ENCODE results near the gene SGMS2.

Gene SGMS2

GRCh38 chr4:107866726-107867125 lies 42.0 kb downstream of the SGMS2 start:
- DNase-seq (ENCODE audit: insufficient read length, low spot score) (no peak), FAIRE-seq (no peak)
- no peak for TF ChIP-seq POLR2A (IDR thresholded peaks at IDR 0.05; ENCODE audit: low read depth, low read length)

GRCh38 chr4:107870236-107870635 lies 45.5 kb downstream of the SGMS2 start:
- FAIRE-seq (no peak), DNase-seq (ENCODE audit: insufficient read length, low spot score) (no peak)
- no peak for TF ChIP-seq POLR2A (IDR thresholded peaks at IDR 0.05; ENCODE audit: low read depth, low read length)

- no peak for TF ChIP-seq POLR2A (IDR thresholded peaks at IDR 0.05; ENCODE audit: low read depth, low read length)
- no peak for FAIRE-seq
- no peak for DNase-seq (ENCODE audit: insufficient read length, low spot score)
These were observed 46.4 kb downstream of the SGMS2 start for GRCh38 chr4:107870916-107871786.

GRCh38 chr4:107874024-107874423 lies 49.3 kb downstream of the SGMS2 start:
- FAIRE-seq (no peak), DNase-seq (ENCODE audit: insufficient read length, low spot score) (no peak)
- no peak for TF ChIP-seq POLR2A (IDR thresholded peaks at IDR 0.05; ENCODE audit: low read depth, low read length)

- no peak for FAIRE-seq
- TF ChIP-seq POLR2A (IDR thresholded peaks at IDR 0.05; ENCODE audit: low read depth, low read length), result no peak
- DNase-seq (ENCODE audit: insufficient read length, low spot score), result no peak
These were observed 51.4 kb downstream of the SGMS2 start for GRCh38 chr4:107876099-107876498.

- FAIRE-seq (no peak), DNase-seq (ENCODE audit: insufficient read length, low spot score) (no peak)
- no peak for TF ChIP-seq POLR2A (IDR thresholded peaks at IDR 0.05; ENCODE audit: low read depth, low read length)
These were observed 52.6 kb downstream of the SGMS2 start for GRCh38 chr4:107877361-107877760.

- TF ChIP-seq POLR2A (IDR thresholded peaks at IDR 0.05; ENCODE audit: low read depth, low read length), result no peak
- FAIRE-seq, result no peak
- no peak for DNase-seq (ENCODE audit: insufficient read length, low spot score)
These were observed 61.1 kb downstream of the SGMS2 start for GRCh38 chr4:107885865-107886264.

GRCh38 chr4:107888237-107888636 lies 63.5 kb downstream of the SGMS2 start:
- DNase-seq (ENCODE audit: insufficient read length, low spot score), result no peak
- no peak for FAIRE-seq
- TF ChIP-seq POLR2A (IDR thresholded peaks at IDR 0.05; ENCODE audit: low read depth, low read length), result no peak

GRCh38 chr4:107890779-107891178 lies 66.0 kb downstream of the SGMS2 start:
- no peak for FAIRE-seq
- no peak for TF ChIP-seq POLR2A (IDR thresholded peaks at IDR 0.05; ENCODE audit: low read depth, low read length)
- no peak for DNase-seq (ENCODE audit: insufficient read length, low spot score)

- no peak for FAIRE-seq
- DNase-seq (ENCODE audit: insufficient read length, low spot score), result no peak
- TF ChIP-seq POLR2A (IDR thresholded peaks at IDR 0.05; ENCODE audit: low read depth, low read length), result no peak
These were observed 66.6 kb downstream of the SGMS2 start for GRCh38 chr4:107891299-107891698.

GRCh38 chr4:107893171-107894137 lies 68.7 kb downstream of the SGMS2 start:
- no peak for TF ChIP-seq POLR2A (IDR thresholded peaks at IDR 0.05; ENCODE audit: low read depth, low read length)
- DNase-seq (ENCODE audit: insufficient read length, low spot score) (no peak), FAIRE-seq (no peak)

GRCh38 chr4:107894138-107894603 lies 69.4 kb downstream of the SGMS2 start:
- TF ChIP-seq POLR2A (IDR thresholded peaks at IDR 0.05; ENCODE audit: low read depth, low read length), result no peak
- DNase-seq (ENCODE audit: insufficient read length, low spot score) (no peak), FAIRE-seq (no peak)

- TF ChIP-seq POLR2A (IDR thresholded peaks at IDR 0.05; ENCODE audit: low read depth, low read length), result no peak
- peak; percentile 96 for FAIRE-seq
These were observed 71.5 kb downstream of the SGMS2 start for GRCh38 chr4:107896158-107896645.

GRCh38 chr4:107896646-107897045 lies 71.9 kb downstream of the SGMS2 start:
- DNase-seq (ENCODE audit: insufficient read length, low spot score) (no peak), FAIRE-seq (no peak)
- no peak for TF ChIP-seq POLR2A (IDR thresholded peaks at IDR 0.05; ENCODE audit: low read depth, low read length)

More at GRCh38 chr4:107896158-107896645, 71.5 kb downstream of the SGMS2 start:
- DNase-seq (ENCODE audit: insufficient read length, low spot score), result peak; percentile 16
